ENCODE measurements around the gene IGFBP4. TPM values are rescaled to one million over a fixed set of nuclear protein-coding genes. Genes with fewer than 3 reads are reported as not detected.

Gene IGFBP4
- total RNA-seq, 2 donors from 2014 or later: 88.7 to 315 TPM

- H3K9me3 ChIP-seq: no peaks in the 10 kb centered on the region
- DNase-seq (no peak), ATAC-seq (no peak)
- H3K27me3 ChIP-seq: no peaks in the 10 kb centered on the region
- TF ChIP-seq, protein P1, sequence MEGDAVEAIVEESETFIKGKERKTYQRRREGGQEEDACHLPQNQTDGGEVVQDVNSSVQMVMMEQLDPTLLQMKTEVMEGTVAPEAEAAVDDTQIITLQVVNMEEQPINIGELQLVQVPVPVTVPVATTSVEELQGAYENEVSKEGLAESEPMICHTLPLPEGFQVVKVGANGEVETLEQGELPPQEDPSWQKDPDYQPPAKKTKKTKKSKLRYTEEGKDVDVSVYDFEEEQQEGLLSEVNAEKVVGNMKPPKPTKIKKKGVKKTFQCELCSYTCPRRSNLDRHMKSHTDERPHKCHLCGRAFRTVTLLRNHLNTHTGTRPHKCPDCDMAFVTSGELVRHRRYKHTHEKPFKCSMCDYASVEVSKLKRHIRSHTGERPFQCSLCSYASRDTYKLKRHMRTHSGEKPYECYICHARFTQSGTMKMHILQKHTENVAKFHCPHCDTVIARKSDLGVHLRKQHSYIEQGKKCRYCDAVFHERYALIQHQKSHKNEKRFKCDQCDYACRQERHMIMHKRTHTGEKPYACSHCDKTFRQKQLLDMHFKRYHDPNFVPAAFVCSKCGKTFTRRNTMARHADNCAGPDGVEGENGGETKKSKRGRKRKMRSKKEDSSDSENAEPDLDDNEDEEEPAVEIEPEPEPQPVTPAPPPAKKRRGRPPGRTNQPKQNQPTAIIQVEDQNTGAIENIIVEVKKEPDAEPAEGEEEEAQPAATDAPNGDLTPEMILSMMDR (IDR thresholded peaks at IDR 0.05): no peak
- no peak for TF ChIP-seq POLR2A (IDR thresholded peaks at IDR 0.05)
- peaks cover 22% of the 10 kb centered on the region for H3K4me1 ChIP-seq
- 71 to 75% methylated on average over 5 to 8 of the region's 8 CpGs for WGBS, 2 donors
- no peaks in the 10 kb centered on the region for H3K36me3 ChIP-seq (replicated peaks in 1 of 2; ENCODE audit: insufficient read depth in 1 of 2, low read depth in 2 of 2)
- no peak overlapping the region for H3K4me3 ChIP-seq
- H3K27ac ChIP-seq: peak overlapping the region in 1 of 4 donors; percentile 17
- intact Hi-C loops (cut with DNase I): no loop called here
These were observed 16.7 kb downstream of the IGFBP4 start for GRCh38 chr17:40459636-40460603.

- intact Hi-C loops (cut with DNase I): no loop called here
- Histone ChIP-seq H3K27ac (no peak overlapping the region), H3K9me3 (no peaks in the 10 kb centered on the region), H3K36me3 (replicated peaks in 1 of 2; ENCODE audit: insufficient read depth in 1 of 2, low read depth in 2 of 2) (no peaks in the 10 kb centered on the region), H3K27me3 (no peaks in the 10 kb centered on the region), H3K4me1 (peaks cover 22% of the 10 kb centered on the region), H3K4me3 (no peak overlapping the region)
- TF ChIP-seq, protein P1 (IDR thresholded peaks at IDR 0.05): no peak
- no peak for TF ChIP-seq POLR2A (IDR thresholded peaks at IDR 0.05)
- 74 to 76% methylated on average over 3 of the region's 3 CpGs for WGBS, 2 donors
- DNase-seq (no peak), ATAC-seq (no peak)
These were observed 17.3 kb downstream of the IGFBP4 start for GRCh38 chr17:40460604-40460967.

GRCh38 chr17:40460968-40461731 is 17.9 kb downstream of the IGFBP4 start:
- Histone ChIP-seq H3K4me1 (peaks cover 22% of the 10 kb centered on the region), H3K27ac (no peak overlapping the region), H3K27me3 (no peaks in the 10 kb centered on the region), H3K36me3 (replicated peaks in 1 of 2; ENCODE audit: insufficient read depth in 1 of 2, low read depth in 2 of 2) (no peaks in the 10 kb centered on the region), H3K9me3 (no peaks in the 10 kb centered on the region), H3K4me3 (no peak overlapping the region)
- ATAC-seq (no peak), DNase-seq (no peak)
- 75% methylated on average over 5 to 9 of the region's 9 CpGs for WGBS, 2 donors
- no peak for TF ChIP-seq POLR2A (IDR thresholded peaks at IDR 0.05)
- TF ChIP-seq, protein P1 (IDR thresholded peaks at IDR 0.05): no peak
- intact Hi-C loops (cut with DNase I): no loop called here

- DNase-seq (no peak), ATAC-seq (no peak)
- Histone ChIP-seq H3K27me3 (no peaks in the 10 kb centered on the region), H3K27ac (no peak overlapping the region), H3K4me3 (no peak overlapping the region), H3K9me3 (no peaks in the 10 kb centered on the region), H3K36me3 (replicated peaks in 1 of 2; ENCODE audit: insufficient read depth in 1 of 2, low read depth in 2 of 2) (no peaks in the 10 kb centered on the region), H3K4me1 (peaks cover 18% of the 10 kb centered on the region)
- intact Hi-C loops (cut with DNase I): no loop called here
- WGBS, 2 donors: 62 to 75% methylated on average over 9 to 12 of the region's 12 CpGs
- TF ChIP-seq POLR2A (IDR thresholded peaks at IDR 0.05): no peak
- TF ChIP-seq, protein P1 (IDR thresholded peaks at IDR 0.05): no peak
These were observed 18.6 kb downstream of the IGFBP4 start for GRCh38 chr17:40461732-40462342.

All from body of pancreas (tissue), 4 donors.